GM23248 (cell line): ENCODE measurements around the gene GPR42.

Source experiments
- EZH2 ChIP-seq: fragments of 200-600 bp; sonication (generic); IDR thresholded peaks from 2 replicates; pipeline ENCODE4 v1.6.1; 2018; ENCODE audit warnings: antibody characterized with exemption, mild to moderate bottlenecking; ENCODE audit not compliant: insufficient read depth, poor library complexity, severe bottlenecking
- EZH2phosphoT487 ChIP-seq: fragments of 200-600 bp; sonication (generic); IDR thresholded peaks from 2 replicates; pipeline ENCODE4 v1.6.1; 2018; ENCODE audit warnings: antibody characterized with exemption, moderate library complexity, mild to moderate bottlenecking, low read depth; ENCODE audit not compliant: insufficient read depth

GRCh38 chr19:35404879-35405622 is 34.2 kb downstream of the GPR42 start:
- no peak for TF ChIP-seq EZH2phosphoT487
- no peak for TF ChIP-seq EZH2
